ENCODE measurements around the gene CAMTA1.

The CAMTA1 gene

DNA sequence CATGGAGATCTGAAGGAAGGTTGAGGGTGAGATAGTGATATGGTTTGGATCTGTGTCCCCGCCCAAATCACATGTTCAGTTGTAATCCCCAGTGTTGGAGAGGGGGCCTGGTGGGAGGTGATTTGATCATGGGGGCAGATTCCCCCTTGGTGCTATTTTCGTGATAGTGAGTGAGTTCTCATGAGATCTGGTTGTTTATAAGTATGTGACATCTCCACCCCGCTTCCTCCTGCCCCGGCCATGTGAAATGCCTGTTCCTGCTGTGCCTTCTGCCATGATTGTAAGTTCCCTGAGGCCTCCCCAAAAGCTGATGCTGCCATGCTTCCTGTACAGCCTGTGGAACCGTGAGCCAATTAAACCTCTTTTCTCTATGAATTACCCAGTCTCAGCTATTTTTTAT is 533.9 kb downstream of the CAMTA1 start:
- ChIA-PET POLR2A (ENCODE audit: low non-redundant PET) (no interaction called here), CTCF (interaction anchor here (0.7 kb wide), 1 partner anchor 219 kb away, joined by 3 read pairs; no protein-coding TSS in a partner anchor)
- TF ChIP-seq, protein P1, sequence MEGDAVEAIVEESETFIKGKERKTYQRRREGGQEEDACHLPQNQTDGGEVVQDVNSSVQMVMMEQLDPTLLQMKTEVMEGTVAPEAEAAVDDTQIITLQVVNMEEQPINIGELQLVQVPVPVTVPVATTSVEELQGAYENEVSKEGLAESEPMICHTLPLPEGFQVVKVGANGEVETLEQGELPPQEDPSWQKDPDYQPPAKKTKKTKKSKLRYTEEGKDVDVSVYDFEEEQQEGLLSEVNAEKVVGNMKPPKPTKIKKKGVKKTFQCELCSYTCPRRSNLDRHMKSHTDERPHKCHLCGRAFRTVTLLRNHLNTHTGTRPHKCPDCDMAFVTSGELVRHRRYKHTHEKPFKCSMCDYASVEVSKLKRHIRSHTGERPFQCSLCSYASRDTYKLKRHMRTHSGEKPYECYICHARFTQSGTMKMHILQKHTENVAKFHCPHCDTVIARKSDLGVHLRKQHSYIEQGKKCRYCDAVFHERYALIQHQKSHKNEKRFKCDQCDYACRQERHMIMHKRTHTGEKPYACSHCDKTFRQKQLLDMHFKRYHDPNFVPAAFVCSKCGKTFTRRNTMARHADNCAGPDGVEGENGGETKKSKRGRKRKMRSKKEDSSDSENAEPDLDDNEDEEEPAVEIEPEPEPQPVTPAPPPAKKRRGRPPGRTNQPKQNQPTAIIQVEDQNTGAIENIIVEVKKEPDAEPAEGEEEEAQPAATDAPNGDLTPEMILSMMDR (conservative IDR thresholded peaks at IDR 0.05; ENCODE audit: low read depth) = no peak
- no peak overlapping the region for H3K27ac ChIP-seq
- no peak for DNase-seq (ENCODE audit: low spot score)

DNA sequence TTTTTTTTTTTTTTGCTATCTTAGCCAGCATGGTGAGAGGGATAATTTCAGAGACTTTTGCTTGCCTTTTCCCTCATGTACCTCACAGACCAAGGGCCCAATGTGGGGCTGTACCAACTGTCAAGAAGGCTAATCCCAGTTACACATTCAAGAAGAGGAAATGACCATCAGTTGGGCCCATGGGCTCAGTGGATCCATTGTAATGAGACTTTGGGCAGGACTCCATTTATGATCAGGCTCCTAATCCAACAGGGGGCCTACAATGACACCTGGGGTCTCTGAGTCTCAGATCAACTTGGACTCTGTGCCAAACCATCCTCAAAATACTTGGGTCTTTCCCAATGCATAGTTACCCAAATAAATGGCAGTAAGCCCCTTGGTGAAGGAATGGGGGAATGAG is 535.4 kb downstream of the CAMTA1 start:
- CTCF ChIA-PET = no interaction called here
- TF ChIP-seq, protein P1 (conservative IDR thresholded peaks at IDR 0.05; ENCODE audit: low read depth) = no peak
- POLR2A ChIA-PET (ENCODE audit: low non-redundant PET) = no interaction called here

DNA sequence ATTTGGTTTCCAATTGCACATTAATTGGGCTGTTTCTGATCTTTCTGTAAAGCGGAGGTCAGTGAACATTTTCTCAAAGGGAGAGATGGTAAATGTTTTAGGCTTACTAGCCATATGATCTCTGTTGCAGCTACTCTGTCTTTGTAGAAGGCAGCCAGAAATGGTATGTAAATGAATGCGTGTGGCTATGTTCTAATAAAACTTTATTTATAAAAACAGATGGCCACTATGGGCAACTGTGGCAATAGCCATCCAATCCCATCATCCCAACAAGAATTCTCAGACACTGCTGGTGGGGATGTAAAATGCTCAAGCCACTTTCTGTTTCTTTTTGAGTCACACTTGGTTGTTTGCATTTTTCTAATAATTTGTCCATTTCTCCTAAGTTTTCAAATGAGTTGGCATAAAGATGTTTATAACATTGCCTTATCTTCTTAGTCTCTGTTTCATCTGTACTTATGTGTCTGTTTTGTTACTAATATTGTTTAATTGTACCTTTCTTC is 537.1 kb downstream of the CAMTA1 start:
- no peak for DNase-seq (ENCODE audit: low spot score)
- H3K27ac ChIP-seq = no peak overlapping the region
- POLR2A ChIA-PET (ENCODE audit: low non-redundant PET) = no interaction called here
- CTCF ChIA-PET = no interaction called here
- TF ChIP-seq, protein P1 (conservative IDR thresholded peaks at IDR 0.05; ENCODE audit: low read depth) = no peak

More for the DNA sequence above, 535.4 kb downstream of the CAMTA1 start:
- H3K27ac ChIP-seq = no peak overlapping the region
- no peak for DNase-seq (ENCODE audit: low spot score)

DNA sequence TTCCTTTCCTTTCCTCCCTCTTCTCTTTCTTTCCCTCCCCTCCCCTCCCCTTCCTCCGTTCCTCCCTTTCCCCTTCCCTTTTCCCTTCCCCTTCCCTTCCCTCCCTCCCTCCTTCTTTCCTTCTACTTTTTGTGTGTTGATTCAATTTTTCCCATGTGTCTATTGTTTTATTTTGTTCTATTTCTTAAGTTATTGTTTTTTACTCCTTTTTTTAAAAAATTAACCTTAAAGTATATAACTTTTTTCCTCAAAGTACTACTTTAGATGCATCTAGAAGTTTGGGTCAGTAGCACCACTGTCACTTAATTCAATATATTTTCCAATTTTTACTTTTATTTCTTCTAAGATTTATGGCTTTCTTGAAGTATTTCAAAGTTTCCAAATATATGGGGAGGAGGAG is 537.7 kb downstream of the CAMTA1 start:
- CTCF ChIA-PET = no interaction called here
- TF ChIP-seq, protein P1 (conservative IDR thresholded peaks at IDR 0.05; ENCODE audit: low read depth) = no peak
- POLR2A ChIA-PET (ENCODE audit: low non-redundant PET) = no interaction called here
- no peak overlapping the region for H3K27ac ChIP-seq
- DNase-seq (ENCODE audit: low spot score) = no peak

DNA sequence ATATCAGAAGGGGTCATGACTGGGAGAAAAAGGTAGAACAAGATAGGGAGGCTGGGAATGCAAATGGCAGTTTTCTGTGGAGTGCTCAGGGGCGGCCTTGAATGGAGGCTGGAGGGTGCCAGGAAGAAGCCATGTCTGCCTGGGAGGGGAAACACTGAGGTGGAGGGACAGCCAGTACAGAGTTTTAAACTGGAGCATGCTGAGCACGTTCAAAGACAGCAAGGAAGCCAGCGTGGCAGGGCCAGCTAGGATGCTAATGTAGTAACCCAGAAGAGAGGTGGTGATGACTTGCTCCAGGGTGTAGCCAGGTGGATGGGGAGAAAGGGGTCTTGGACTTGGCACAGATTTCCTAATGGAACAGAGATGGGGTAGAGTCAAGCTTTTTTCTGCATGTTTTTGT is 540.0 kb downstream of the CAMTA1 start:
- TF ChIP-seq, protein P1 (conservative IDR thresholded peaks at IDR 0.05; ENCODE audit: low read depth) = no peak
- DNase-seq (ENCODE audit: low spot score) = no peak
- H3K27ac ChIP-seq = no peak overlapping the region
- POLR2A ChIA-PET (ENCODE audit: low non-redundant PET) = no interaction called here
- CTCF ChIA-PET = no interaction called here

DNA sequence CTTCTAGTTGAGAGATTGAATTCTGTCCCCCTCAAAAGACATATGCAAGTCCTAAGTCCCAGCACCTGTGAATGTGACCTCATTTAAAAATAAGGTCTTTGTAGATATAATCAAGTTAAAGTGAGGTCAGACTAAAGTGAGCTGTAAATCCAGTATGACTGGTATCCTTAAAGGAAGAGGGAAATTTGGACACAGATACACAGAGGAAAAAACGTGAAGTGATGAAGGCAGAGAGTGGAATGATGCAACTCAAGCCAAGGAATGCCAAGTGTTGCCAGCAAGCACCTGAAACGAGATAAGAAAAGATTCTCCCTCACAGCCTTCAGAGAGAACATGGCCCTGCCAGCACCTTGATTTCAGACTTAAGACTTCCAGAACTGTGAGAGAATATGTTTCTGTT is 541.1 kb downstream of the CAMTA1 start:
- no peak overlapping the region for H3K27ac ChIP-seq
- no peak for DNase-seq (ENCODE audit: low spot score)
- POLR2A ChIA-PET (ENCODE audit: low non-redundant PET) = no interaction called here
- TF ChIP-seq, protein P1 (conservative IDR thresholded peaks at IDR 0.05; ENCODE audit: low read depth) = no peak
- CTCF ChIA-PET = no interaction called here

DNA sequence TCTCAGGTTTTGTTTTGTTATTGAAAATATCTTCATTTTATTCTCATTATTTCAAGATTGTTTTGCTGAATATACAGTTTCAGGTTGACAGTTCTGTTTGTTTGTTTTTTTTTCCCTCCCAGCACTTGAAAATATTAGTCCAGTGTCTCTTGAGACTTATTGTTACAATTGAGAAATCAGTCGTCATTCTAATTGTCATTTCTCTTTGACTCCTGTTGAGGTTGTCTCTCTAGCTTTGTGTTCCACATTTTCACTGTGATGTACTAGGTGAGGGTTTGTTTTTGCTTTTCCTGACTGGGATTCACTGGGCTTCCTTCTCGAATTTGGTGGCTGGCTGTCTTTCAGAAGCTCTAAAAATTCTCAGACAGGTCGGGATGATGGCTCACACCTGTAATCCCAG is 542.6 kb downstream of the CAMTA1 start:
- TF ChIP-seq, protein P1 (conservative IDR thresholded peaks at IDR 0.05; ENCODE audit: low read depth) = no peak
- no peak for DNase-seq (ENCODE audit: low spot score)
- ChIA-PET CTCF (no interaction called here), POLR2A (ENCODE audit: low non-redundant PET) (no interaction called here)
- H3K27ac ChIP-seq = no peak overlapping the region
